Liver (tissue), 9 donors: ENCODE measurements around the gene USP48. TPM values are rescaled to one million over a fixed set of nuclear protein-coding genes. Genes with fewer than 3 reads are reported as not detected.

Experiments
- DNase-seq: peaks from one replicate; pipeline ENCODE4 v3.0.0-alpha.2; 2017; ENCODE audit warnings: low spot score
- H3K27ac ChIP-seq, 2 donors: one replicate each; pipeline ENCODE4 v1.7.0; 2013; ENCODE audit warnings: inconsistent platforms in 2 of 2, low read length in 2 of 2, control low read depth in 1 of 2, low read depth in 1 of 2, mild to moderate bottlenecking in 1 of 2
- H3K27me3 ChIP-seq, 4 donors: one replicate each; pipeline versions ENCODE4 v1.6.1 to v1.7.0; 2013; ENCODE audit warnings: low read length in 3 of 4, inconsistent platforms in 1 of 4, mild to moderate bottlenecking in 1 of 4, moderate library complexity in 1 of 4; ENCODE audit not compliant: control insufficient read depth in 4 of 4, insufficient read depth in 4 of 4
- H3K36me3 ChIP-seq, 4 donors: one replicate each; pipeline versions ENCODE4 v1.6.1 to v1.7.0; 2013; ENCODE audit warnings: low read length in 3 of 4, mild to moderate bottlenecking in 3 of 4, low read depth in 1 of 4, moderate library complexity in 1 of 4; ENCODE audit not compliant: control insufficient read depth in 4 of 4, insufficient read depth in 3 of 4
- H3K4me1 ChIP-seq, 4 donors: one replicate each; pipeline versions ENCODE4 v1.6.1 to v1.7.0; 2013; ENCODE audit warnings: low read length in 3 of 4, mild to moderate bottlenecking in 3 of 4, moderate library complexity in 1 of 4; ENCODE audit not compliant: control insufficient read depth in 4 of 4, insufficient read depth in 4 of 4
- H3K4me3 ChIP-seq, 3 donors: one replicate each; pipeline versions ENCODE4 v1.6.1 to v1.7.0; 2013; ENCODE audit warnings: low read length in 3 of 3, control low read depth in 1 of 3, low read depth in 1 of 3, mild to moderate bottlenecking in 1 of 3
- H3K9ac ChIP-seq, 2 donors: one replicate each; pipeline ENCODE4 v1.7.0; 2013; ENCODE audit warnings: low read length in 2 of 2, mild to moderate bottlenecking in 2 of 2, moderate library complexity in 2 of 2, control low read depth in 1 of 2, low read depth in 1 of 2
- H3K9me3 ChIP-seq, 4 donors: one replicate each; pipeline versions ENCODE4 v1.6.1 to v1.7.0; 2013; ENCODE audit warnings: low read length in 3 of 4; ENCODE audit not compliant: control insufficient read depth in 4 of 4
- EGR1 ChIP-seq, 2 donors: IDR thresholded peaks; 2 replicates each; pipeline ENCODE4 v1.6.1; 2016 to 2018; ENCODE audit warnings: antibody characterized with exemption in 2 of 2, low read depth in 2 of 2
- FOXA1 ChIP-seq: IDR thresholded peaks from 2 replicates; pipeline ENCODE4 v1.6.1; 2016; ENCODE audit warnings: antibody characterized with exemption
- FOXA2 ChIP-seq: IDR thresholded peaks from 2 replicates; pipeline ENCODE4 v1.6.1; 2016; ENCODE audit warnings: antibody characterized with exemption
- GABPA ChIP-seq, 2 donors: IDR thresholded peaks in 1 of 2; conservative IDR thresholded peaks in 1 of 2; 2 replicates each; pipeline ENCODE4 v1.6.1; 2016; ENCODE audit warnings: antibody characterized with exemption in 2 of 2, mild to moderate bottlenecking in 1 of 2, moderate library complexity in 1 of 2
- HNF4G ChIP-seq: IDR thresholded peaks from 2 replicates; pipeline ENCODE4 v1.6.1; 2016; ENCODE audit warnings: antibody characterized with exemption
- JUND ChIP-seq, 2 donors: IDR thresholded peaks; 2 replicates each; pipeline ENCODE4 v1.6.1; 2016; ENCODE audit warnings: antibody characterized with exemption in 2 of 2
- NR2F2 ChIP-seq: IDR thresholded peaks from 2 replicates; pipeline ENCODE4 v1.6.1; 2016; ENCODE audit warnings: antibody characterized with exemption
- RXRA ChIP-seq, 2 donors: IDR thresholded peaks; 2 replicates each; pipeline ENCODE4 v1.6.1; 2017 to 2018; ENCODE audit warnings: antibody characterized with exemption in 2 of 2, mild to moderate bottlenecking in 1 of 2
- YY1 ChIP-seq: IDR thresholded peaks from 2 replicates; pipeline ENCODE4 v1.6.1; 2016; ENCODE audit warnings: antibody characterized with exemption, mild to moderate bottlenecking
- whole genome bisulfite sequencing: extraction: QIAGEN DNeasy Blood & Tissue Kit; methylation state at CpG from one replicate; pipeline ENCODE4 v1.1.7; 2013; 5-methylcytosine and 5-hydroxymethylcytosine counted together
- polyA plus RNA-seq, 2 donors: library from polyadenylated mRNA; stranded (reverse) in 1 of 2; unstranded in 1 of 2; fragments of 200-250 nt in 1 of 2; fragments of >200 nt in 1 of 2; fragmentation: Nextera tagmentation in 1 of 2; extraction: Ambion mirVana in 1 of 2; gene quantifications; one replicate each; pipeline versions ENCODE4 v1.2.1 to v1.2.3, GENCODE V29; 2013 to 2015
- total RNA-seq, 2 donors: library from RNA; depleted of rRNA; stranded (reverse); fragments of >200 nt; gene quantifications; one replicate each; pipeline ENCODE4 v1.2.3, GENCODE V29; 2014
- TF ChIP-seq, protein P1 (sequence below): IDR thresholded peaks from 2 replicates; pipeline ENCODE4 v1.6.1; 2016; ENCODE audit warnings: antibody characterized with exemption
- TF ChIP-seq, protein P2 (sequence below): IDR thresholded peaks from 2 replicates; pipeline ENCODE4 v1.6.1; 2016; ENCODE audit warnings: antibody characterized with exemption, mild to moderate bottlenecking
- TF ChIP-seq, protein P3 (sequence below): IDR thresholded peaks from 2 replicates; pipeline ENCODE4 v1.6.1; 2016; ENCODE audit warnings: antibody characterized with exemption
- TF ChIP-seq, protein P4 (sequence below): IDR thresholded peaks from 2 replicates; pipeline ENCODE4 v1.6.1; 2016; ENCODE audit warnings: antibody characterized with exemption
- TF ChIP-seq, protein P5 (sequence below): fragments of 150-350 bp; IDR thresholded peaks from 2 replicates; pipeline ENCODE4 v1.5.1; 2017; ENCODE audit warnings: improper control_type of control experiment, low read depth, low read length; ENCODE audit not compliant: missing input control
- donor health status: healthy.
- donor health status: healthy.
- donor health status: healthy.
- donor health status: healthy.
- donor health status: healthy.

The USP48 gene
- total and polyA plus RNA-seq, 4 donors: 7.8 to 34.9 (median 23.1) TPM

DNA sequence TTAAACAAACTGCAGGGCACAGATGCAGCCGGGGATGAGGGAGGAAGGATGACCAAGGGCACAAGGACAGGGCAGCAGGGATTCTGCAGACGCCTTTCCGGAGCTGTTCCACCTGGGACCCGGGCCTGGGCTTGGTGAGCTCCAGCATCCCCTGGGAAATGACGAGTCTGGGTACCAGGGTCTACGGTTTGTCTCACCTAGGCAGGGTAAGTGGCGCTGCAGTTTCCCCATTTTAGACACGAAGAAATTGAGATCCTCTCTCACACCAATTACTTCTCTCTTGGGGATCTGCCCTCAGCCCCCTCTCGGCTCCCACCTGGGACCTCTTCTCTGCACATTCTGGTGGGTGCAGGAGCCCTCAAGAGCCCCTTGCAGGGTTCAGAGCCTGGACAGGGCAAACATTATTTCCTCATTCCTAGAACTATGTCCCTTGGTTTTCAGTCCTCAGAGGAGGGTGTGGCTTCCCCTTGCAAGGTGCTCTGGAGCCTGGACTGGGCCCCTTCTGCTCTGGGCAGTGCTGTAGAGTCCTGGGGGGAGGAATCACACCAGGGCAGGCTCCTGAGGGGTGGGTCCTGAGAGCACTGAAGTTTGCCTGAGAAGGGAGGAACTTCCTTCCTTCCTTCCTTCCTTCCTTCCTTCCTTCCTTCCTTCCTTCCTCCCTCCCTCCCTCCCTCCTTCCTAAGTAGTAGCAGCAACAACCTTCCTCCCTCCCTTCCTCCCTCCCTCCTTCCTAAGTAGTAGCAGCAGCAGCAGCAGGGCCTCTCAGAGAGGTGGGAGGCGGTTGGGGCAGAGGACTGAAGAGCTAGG, 129.8 kb downstream of the USP48 start:
- Histone ChIP-seq H3K27ac (no peak overlapping the region), H3K9ac (no peak overlapping the region), H3K4me3 (no peak overlapping the region), H3K4me1 (peaks cover 0 to 8% (median 4%) of the 10 kb centered on the region in 4 donors), H3K27me3 (no peaks in the 10 kb centered on the region), H3K9me3 (no peaks in the 10 kb centered on the region), H3K36me3 (no peaks in the 10 kb centered on the region)
- DNase-seq: no peak
- no peak for TF ChIP-seq NR2F2
- no peak for TF ChIP-seq JUND (IDR thresholded peaks at IDR 0.05)
- no peak for TF ChIP-seq GABPA (IDR thresholded peaks at IDR 0.05 in 1 of 2, conservative IDR thresholded peaks at IDR 0.05 in 1 of 2)
- TF ChIP-seq, protein P1, sequence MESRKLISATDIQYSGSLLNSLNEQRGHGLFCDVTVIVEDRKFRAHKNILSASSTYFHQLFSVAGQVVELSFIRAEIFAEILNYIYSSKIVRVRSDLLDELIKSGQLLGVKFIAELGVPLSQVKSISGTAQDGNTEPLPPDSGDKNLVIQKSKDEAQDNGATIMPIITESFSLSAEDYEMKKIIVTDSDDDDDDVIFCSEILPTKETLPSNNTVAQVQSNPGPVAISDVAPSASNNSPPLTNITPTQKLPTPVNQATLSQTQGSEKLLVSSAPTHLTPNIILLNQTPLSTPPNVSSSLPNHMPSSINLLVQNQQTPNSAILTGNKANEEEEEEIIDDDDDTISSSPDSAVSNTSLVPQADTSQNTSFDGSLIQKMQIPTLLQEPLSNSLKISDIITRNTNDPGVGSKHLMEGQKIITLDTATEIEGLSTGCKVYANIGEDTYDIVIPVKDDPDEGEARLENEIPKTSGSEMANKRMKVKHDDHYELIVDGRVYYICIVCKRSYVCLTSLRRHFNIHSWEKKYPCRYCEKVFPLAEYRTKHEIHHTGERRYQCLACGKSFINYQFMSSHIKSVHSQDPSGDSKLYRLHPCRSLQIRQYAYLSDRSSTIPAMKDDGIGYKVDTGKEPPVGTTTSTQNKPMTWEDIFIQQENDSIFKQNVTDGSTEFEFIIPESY: no peak
- TF ChIP-seq FOXA2: no peak
- TF ChIP-seq, protein P2, sequence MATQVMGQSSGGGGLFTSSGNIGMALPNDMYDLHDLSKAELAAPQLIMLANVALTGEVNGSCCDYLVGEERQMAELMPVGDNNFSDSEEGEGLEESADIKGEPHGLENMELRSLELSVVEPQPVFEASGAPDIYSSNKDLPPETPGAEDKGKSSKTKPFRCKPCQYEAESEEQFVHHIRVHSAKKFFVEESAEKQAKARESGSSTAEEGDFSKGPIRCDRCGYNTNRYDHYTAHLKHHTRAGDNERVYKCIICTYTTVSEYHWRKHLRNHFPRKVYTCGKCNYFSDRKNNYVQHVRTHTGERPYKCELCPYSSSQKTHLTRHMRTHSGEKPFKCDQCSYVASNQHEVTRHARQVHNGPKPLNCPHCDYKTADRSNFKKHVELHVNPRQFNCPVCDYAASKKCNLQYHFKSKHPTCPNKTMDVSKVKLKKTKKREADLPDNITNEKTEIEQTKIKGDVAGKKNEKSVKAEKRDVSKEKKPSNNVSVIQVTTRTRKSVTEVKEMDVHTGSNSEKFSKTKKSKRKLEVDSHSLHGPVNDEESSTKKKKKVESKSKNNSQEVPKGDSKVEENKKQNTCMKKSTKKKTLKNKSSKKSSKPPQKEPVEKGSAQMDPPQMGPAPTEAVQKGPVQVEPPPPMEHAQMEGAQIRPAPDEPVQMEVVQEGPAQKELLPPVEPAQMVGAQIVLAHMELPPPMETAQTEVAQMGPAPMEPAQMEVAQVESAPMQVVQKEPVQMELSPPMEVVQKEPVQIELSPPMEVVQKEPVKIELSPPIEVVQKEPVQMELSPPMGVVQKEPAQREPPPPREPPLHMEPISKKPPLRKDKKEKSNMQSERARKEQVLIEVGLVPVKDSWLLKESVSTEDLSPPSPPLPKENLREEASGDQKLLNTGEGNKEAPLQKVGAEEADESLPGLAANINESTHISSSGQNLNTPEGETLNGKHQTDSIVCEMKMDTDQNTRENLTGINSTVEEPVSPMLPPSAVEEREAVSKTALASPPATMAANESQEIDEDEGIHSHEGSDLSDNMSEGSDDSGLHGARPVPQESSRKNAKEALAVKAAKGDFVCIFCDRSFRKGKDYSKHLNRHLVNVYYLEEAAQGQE: no peak
- TF ChIP-seq, protein P3, sequence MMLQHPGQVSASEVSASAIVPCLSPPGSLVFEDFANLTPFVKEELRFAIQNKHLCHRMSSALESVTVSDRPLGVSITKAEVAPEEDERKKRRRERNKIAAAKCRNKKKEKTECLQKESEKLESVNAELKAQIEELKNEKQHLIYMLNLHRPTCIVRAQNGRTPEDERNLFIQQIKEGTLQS: no peak
- no peak for TF ChIP-seq RXRA (IDR thresholded peaks at IDR 0.05)
- TF ChIP-seq YY1: no peak
- TF ChIP-seq, protein P4, sequence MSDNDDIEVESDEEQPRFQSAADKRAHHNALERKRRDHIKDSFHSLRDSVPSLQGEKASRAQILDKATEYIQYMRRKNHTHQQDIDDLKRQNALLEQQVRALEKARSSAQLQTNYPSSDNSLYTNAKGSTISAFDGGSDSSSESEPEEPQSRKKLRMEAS: no peak
- TF ChIP-seq HNF4G: no peak
- TF ChIP-seq EGR1 (IDR thresholded peaks at IDR 0.05; ENCODE audit: low read depth in 2 of 2): no peak
- WGBS: 78% methylated on average over 10 of the region's 10 CpGs

DNA sequence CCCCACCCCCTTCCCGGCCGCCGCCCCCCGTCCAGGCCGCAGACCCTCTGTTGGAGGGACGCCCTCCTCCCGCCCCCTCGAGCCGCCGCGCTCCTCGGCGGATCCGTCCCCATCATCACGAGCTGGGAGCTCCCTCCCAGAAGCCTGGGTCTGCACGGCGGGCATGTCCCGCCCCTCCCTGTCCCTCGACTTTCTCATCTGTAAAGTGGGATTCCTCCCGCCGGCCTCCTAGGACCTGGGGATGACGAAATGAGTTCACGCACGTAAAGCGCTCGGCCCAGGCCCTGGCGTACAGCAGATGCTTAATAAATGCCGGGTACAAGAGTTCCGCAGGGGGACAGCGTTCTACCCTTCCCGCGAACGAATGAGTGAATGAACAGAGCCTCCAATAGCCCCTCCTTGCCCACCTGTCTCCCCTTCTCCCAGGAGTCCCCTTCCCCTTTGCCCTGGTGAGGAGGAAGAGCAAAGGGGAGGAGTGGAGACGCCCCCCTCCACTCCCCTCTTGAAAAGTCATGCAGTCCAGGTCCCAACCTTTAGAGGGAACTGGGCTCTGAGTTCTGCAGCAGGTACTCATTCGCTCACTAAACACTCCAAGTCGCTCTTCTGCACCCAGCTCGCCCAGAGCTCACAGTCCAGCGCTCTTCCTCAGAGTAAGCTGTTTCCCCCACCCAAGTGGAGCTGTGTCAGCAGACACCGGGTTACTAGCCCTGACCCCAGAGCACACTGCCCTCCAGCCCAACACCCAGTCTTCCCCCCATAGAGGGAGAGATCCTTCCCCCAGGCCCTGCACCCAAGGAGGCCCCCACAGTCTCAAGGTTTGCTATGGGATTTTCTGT, 130.6 kb downstream of the USP48 start:
- Histone ChIP-seq H3K27me3 (no peaks in the 10 kb centered on the region), H3K9me3 (no peaks in the 10 kb centered on the region), H3K4me1 (peaks cover 0 to 8% (median 4%) of the 10 kb centered on the region in 4 donors), H3K9ac (no peak overlapping the region), H3K4me3 (peak overlapping the region in 1 of 3 donors; percentile 56), H3K27ac (no peak overlapping the region), H3K36me3 (no peaks in the 10 kb centered on the region)
- DNase-seq: no peak
- WGBS: 40% methylated on average over 39 of the region's 39 CpGs
- TF ChIP-seq JUND (IDR thresholded peaks at IDR 0.05): no peak
- TF ChIP-seq, protein P2: no peak
- no peak for TF ChIP-seq FOXA1
- no peak for TF ChIP-seq RXRA (IDR thresholded peaks at IDR 0.05)
- TF ChIP-seq, protein P5, sequence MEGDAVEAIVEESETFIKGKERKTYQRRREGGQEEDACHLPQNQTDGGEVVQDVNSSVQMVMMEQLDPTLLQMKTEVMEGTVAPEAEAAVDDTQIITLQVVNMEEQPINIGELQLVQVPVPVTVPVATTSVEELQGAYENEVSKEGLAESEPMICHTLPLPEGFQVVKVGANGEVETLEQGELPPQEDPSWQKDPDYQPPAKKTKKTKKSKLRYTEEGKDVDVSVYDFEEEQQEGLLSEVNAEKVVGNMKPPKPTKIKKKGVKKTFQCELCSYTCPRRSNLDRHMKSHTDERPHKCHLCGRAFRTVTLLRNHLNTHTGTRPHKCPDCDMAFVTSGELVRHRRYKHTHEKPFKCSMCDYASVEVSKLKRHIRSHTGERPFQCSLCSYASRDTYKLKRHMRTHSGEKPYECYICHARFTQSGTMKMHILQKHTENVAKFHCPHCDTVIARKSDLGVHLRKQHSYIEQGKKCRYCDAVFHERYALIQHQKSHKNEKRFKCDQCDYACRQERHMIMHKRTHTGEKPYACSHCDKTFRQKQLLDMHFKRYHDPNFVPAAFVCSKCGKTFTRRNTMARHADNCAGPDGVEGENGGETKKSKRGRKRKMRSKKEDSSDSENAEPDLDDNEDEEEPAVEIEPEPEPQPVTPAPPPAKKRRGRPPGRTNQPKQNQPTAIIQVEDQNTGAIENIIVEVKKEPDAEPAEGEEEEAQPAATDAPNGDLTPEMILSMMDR: no peak
- no peak for TF ChIP-seq FOXA2
